Measurements from ENCODE around the gene CACNA2D3.

DNA sequence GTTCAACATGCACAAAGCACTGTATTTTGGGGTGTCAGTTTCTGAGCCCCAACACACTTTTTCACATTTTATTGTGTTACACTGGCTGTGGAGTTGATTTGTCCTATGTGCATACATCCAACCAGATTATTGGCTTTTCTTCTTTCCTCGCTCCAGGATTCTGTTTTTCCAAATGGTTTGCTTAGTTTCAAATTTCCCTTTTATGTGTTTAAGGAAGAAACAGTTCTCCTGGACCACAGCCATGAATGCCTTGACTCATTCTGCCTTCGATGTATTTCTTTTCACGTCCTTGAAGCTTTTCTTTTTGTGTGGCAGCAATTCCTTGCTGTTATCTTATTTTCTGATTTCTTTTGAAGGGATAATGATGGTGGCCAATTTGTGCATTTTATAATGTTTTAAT lies 53.8 kb downstream of the CACNA2D3 start:
- TF ChIP-seq POLR2A (IDR thresholded peaks at IDR 0.05; ENCODE audit: low read length) (no peak), GATA1 (IDR thresholded peaks at IDR 0.05; ENCODE audit: low read depth, low read length) (no peak)
